ENCODE measurements around the gene DCTN1.

The DCTN1 gene

DNA sequence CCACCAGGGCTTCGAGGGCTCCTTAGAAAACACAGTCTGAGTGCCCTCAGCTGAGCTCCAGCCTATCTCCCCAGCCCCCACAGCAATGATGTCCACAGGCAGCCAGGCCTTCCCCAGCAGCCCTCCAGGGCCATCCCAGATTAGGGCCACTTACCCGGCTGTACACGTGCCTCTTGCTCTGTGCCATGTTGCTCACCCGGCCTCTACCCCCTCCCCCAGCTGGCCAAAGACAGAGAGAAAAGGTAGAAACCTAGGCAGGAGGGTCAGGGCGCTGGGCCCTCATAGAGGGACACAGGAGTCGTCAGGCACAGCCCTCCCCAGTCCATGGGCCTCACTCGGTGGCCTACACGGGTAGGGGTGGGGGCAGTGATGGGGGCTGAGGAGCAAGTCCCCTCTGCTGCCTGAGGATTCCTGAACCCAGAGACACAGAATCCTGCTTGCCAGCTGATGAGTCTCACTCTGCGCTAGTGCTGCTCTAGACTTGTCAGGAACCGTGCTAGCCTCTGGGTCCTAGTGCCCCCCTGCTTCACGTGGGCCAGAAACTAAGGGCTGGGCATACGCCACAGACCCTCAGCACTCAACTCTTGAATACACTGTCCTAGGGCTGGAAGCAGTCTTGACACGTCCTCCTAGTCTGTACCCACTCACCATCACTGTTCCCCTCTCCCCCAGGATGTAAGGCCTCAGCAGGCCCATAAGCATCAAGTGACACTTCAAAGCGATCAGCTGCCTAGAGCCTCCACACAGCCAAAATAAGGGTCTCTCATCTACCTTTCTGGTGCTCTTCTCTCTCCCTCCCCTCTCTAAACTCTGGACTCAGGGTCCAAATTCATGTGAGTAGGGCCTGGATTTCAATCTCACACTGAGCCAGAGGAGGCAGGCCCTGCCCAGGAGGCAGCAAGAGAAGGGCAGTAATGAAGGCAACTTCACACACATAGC, at the start of gene DCTN1:
Gene DCTN1 (minus strand): TSS at position 461 of the 939 bp plus-strand sequence. CDS start 274 bp downstream, at position 187.
- TF ChIP-seq CTCF (conservative IDR thresholded peaks at IDR 0.05) = no peak
- no peak within 1 kb of the TSS for H3K27ac ChIP-seq

- no peak overlapping the region for H3K27ac ChIP-seq
- no peak for TF ChIP-seq CTCF (conservative IDR thresholded peaks at IDR 0.05)
Measured at GRCh38 chr2:74428675-74429074, 48.6 kb upstream of the DCTN1 start.

GRCh38 chr2:74427551-74427950, 47.4 kb upstream of the DCTN1 start:
- no peak for TF ChIP-seq CTCF (conservative IDR thresholded peaks at IDR 0.05)
- H3K27ac ChIP-seq = no peak overlapping the region

- H3K27ac ChIP-seq = no peak overlapping the region
Measured at GRCh38 chr2:74426181-74426758, 46.2 kb upstream of the DCTN1 start.

DNA sequence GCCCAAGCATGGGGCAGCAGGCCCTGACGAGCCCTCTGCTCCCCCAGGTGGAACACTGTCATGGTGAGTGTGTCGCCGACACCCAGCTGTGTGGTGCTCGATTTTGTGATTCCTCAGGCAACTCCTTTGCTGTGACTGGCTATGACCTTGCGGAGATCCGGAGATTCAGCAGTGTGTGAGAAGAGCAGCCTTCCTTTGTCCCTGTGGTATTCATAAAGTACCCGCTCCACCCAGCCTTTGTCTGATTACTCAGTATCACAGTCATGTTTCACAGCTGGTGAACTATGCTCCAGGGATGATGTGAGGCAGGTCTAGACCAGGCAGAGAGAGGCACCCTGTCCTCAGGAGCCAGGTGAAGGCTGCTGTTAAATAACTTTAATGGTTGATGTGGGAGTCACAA, 45.4 kb upstream of the DCTN1 start:
- no peak for TF ChIP-seq CTCF (conservative IDR thresholded peaks at IDR 0.05)
- no peak overlapping the region for H3K27ac ChIP-seq

More at GRCh38 chr2:74426181-74426758, 46.2 kb upstream of the DCTN1 start:
- no peak for TF ChIP-seq CTCF (conservative IDR thresholded peaks at IDR 0.05)

DNA sequence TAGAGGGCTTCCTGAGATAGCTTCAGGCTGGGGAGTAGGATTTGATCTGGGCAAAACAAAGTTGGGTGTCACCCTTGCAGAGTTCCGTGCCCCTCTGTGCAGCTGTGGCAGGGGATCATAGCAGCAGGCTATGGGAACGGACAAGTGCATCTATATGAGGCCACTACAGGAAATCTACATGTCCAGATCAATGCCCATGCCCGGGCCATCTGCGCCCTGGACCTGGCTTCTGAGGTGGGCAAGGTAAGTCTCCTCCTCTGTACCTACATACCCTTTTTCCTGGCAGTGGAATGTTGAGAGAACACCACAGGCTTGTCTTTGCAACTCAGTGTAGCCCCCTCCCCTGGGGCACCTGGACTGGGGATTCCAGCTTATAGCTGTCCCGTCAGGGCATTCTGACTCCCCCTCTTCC, 44.9 kb upstream of the DCTN1 start:
- no peak for TF ChIP-seq CTCF (conservative IDR thresholded peaks at IDR 0.05)
- no peak overlapping the region for H3K27ac ChIP-seq

DNA sequence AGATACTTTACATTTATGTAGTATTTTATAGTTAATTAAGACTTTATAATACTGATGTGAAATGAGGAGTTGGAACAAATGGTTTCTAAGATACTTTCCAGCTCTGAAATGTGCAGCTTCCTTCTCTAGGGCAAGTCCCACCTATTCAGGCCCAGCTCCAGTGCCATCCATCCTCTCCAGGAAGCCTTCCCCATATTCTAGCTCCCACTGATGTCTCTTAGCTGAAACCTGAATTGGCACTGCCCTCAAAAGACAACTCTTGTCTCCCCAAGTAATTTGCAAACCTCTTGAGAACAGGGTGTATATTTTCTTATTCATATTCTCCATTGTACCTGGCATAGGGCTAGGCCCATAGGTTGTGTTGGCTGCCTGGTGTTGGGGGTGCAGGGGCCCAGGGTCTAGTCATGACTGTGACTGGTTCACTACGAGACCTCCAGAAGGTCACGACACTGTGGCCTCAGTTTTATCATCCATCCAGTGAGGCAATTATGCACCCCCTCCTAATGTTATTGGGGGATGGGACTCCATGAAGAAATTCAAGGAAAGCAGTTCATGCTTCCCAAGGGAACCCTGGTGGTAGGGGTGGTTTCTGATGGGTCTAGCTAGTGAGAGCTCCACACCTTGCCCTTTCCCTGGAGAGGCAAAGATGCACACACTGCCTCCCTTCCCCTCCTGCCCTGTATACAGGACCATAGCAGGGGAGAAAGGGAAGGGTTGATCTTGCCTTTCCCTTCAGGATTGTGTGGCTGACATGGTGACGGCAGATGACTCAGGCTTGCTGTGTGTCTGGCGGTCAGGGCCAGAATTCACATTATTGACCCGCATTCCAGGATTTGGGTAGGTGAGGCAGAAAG, 44.3 kb upstream of the DCTN1 start:
- no peak overlapping the region for H3K27ac ChIP-seq
- no peak for TF ChIP-seq CTCF (conservative IDR thresholded peaks at IDR 0.05)
